Tibial artery (tissue), 4 donors: ENCODE measurements around the gene SRRM5.
"Not testable (repeated sequence)": the region's sequence is repeated elsewhere in the genome, so short reads cannot be mapped to it uniquely, and the experiment has no call there.

Source experiments
- DNase-seq, 2 donors: peaks; one replicate each; pipeline ENCODE4 v3.0.0-alpha.2; 2019
- H3K27ac ChIP-seq, 2 donors: fragments of 200-600 bp; sonication (generic) in 1 of 2; 1 replicate in 1 of 2; 2 replicates in 1 of 2; pipeline ENCODE4 v1.5.1; 2018 to 2019; ENCODE audit warnings: mild to moderate bottlenecking in 1 of 2
- H3K27me3 ChIP-seq, 2 donors: fragments of 200-600 bp; sonication (generic) in 1 of 2; one replicate each; pipeline versions ENCODE4 v1.5.1 to v1.6.0; 2016 to 2019
- H3K36me3 ChIP-seq, 3 donors: fragments of 200-600 bp; sonication (generic) in 2 of 3; one replicate each; pipeline ENCODE4 v1.5.1; 2016 to 2019; ENCODE audit warnings: mild to moderate bottlenecking in 2 of 3
- H3K4me1 ChIP-seq, 4 donors: fragments of 200-600 bp; sonication (generic) in 2 of 4; 1 replicate in 3 of 4; 2 replicates in 1 of 4; pipeline ENCODE4 v1.5.1; 2016 to 2019
- H3K4me3 ChIP-seq, 2 donors: fragments of 200-600 bp; sonication (generic) in 1 of 2; 1 replicate in 1 of 2; 2 replicates in 1 of 2; pipeline ENCODE4 v1.5.1; 2018 to 2019; ENCODE audit warnings: mild to moderate bottlenecking in 2 of 2
- H3K9me3 ChIP-seq, 3 donors: fragments of 200-600 bp; sonication (generic) in 1 of 3; one replicate each; pipeline ENCODE4 v1.5.1; 2016 to 2019
- CTCF ChIP-seq, 2 experiments: fragments of 200-600 bp in 1 of 2; fragments of 450-650 bp in 1 of 2; IDR thresholded peaks; one replicate each; pipeline ENCODE4 v1.5.1; 2017 to 2019; ENCODE audit warnings: antibody characterized with exemption in 2 of 2, mild to moderate bottlenecking in 1 of 2, moderate library complexity in 1 of 2
- intact Hi-C: fragments of 100-400 bp; cut with DNase I; formaldehyde crosslinking; loops from one replicate; pipeline ENCODE4 v1.15.0; 2023; ENCODE audit warnings: low total_unique reads

The SRRM5 gene

GRCh38 chr19:43599635-43600295, 12.1 kb upstream of the SRRM5 start:
- peaks cover 8 to 29% (median 28%) of the 10 kb centered on the region in 3 donors for H3K36me3 ChIP-seq
- peaks cover 0 to 31% (median 22%) of the 10 kb centered on the region in 4 donors for H3K4me1 ChIP-seq
- DNase-seq, result no peak
- no peak overlapping the region for H3K27ac ChIP-seq
- H3K4me3 ChIP-seq, result no peak overlapping the region
- no peak for TF ChIP-seq CTCF (IDR thresholded peaks at IDR 0.05)
- no peaks in the 10 kb centered on the region for H3K27me3 ChIP-seq
- H3K9me3 ChIP-seq, result no peaks in the 10 kb centered on the region
- intact Hi-C loops, result loop anchor here (5.0 kb wide), 1 partner anchor 72 kb away; the partner anchor contains the start of gene ETHE1

- peaks cover 8 to 29% (median 28%) of the 10 kb centered on the region in 3 donors for H3K36me3 ChIP-seq
- intact Hi-C loops, DNase-seq: not testable (repeated sequence)
Measured at GRCh38 chr19:43600326-43600725, 11.6 kb upstream of the SRRM5 start.

GRCh38 chr19:43605875-43606568, 5.9 kb upstream of the SRRM5 start:
- Histone ChIP-seq H3K4me1 (no peaks in the 10 kb centered on the region), H3K9me3 (no peaks in the 10 kb centered on the region), H3K4me3 (no peak overlapping the region), H3K36me3 (peaks cover 12 to 19% (median 17%) of the 10 kb centered on the region in 3 donors), H3K27ac (no peak overlapping the region), H3K27me3 (no peaks in the 10 kb centered on the region)
- intact Hi-C loops, result no loop called here
- DNase-seq, result no peak
- TF ChIP-seq CTCF (IDR thresholded peaks at IDR 0.05), result no peak

More at GRCh38 chr19:43600326-43600725, 11.6 kb upstream of the SRRM5 start:
- peaks cover 0 to 26% (median 16%) of the 10 kb centered on the region in 4 donors for H3K4me1 ChIP-seq
- H3K9me3 ChIP-seq, H3K27ac ChIP-seq, H3K27me3 ChIP-seq, H3K4me3 ChIP-seq: not testable (repeated sequence)

- Histone ChIP-seq H3K4me1 (no peaks in the 10 kb centered on the region), H3K36me3 (peaks cover 12 to 24% (median 18%) of the 10 kb centered on the region in 3 donors), H3K27ac (no peak overlapping the region), H3K27me3 (no peaks in the 10 kb centered on the region), H3K9me3 (no peaks in the 10 kb centered on the region), H3K4me3 (no peak overlapping the region)
- intact Hi-C loops, result no loop called here
- TF ChIP-seq CTCF (IDR thresholded peaks at IDR 0.05), result no peak
- DNase-seq, result no peak
Measured at GRCh38 chr19:43606569-43607229, 5.2 kb upstream of the SRRM5 start.

GRCh38 chr19:43607238-43608205, 4.4 kb upstream of the SRRM5 start:
- Histone ChIP-seq H3K4me3 (no peak overlapping the region), H3K27me3 (no peaks in the 10 kb centered on the region), H3K27ac (no peak overlapping the region), H3K36me3 (peaks cover 15 to 32% (median 24%) of the 10 kb centered on the region in 3 donors), H3K9me3 (no peaks in the 10 kb centered on the region), H3K4me1 (no peaks in the 10 kb centered on the region)
- intact Hi-C loops, result no loop called here
- no peak for TF ChIP-seq CTCF (IDR thresholded peaks at IDR 0.05)
- no peak for DNase-seq
